Hepatocyte (in vitro differentiated cells): ENCODE measurements around the gene ANKRD10.

ENCODE experiments used
- CTCF ChIP-seq: fragments of 200-600 bp; sonication (generic); IDR thresholded peaks from 2 replicates; pipeline ENCODE4 v1.5.1; 2016; ENCODE audit warnings: antibody characterized with exemption, mild to moderate bottlenecking; ENCODE audit not compliant: poor library complexity
- EZH2 ChIP-seq: fragments of 200-600 bp; sonication (generic); IDR thresholded peaks from 2 replicates; pipeline ENCODE4 v1.6.1; 2016; ENCODE audit warnings: antibody characterized with exemption, mild to moderate bottlenecking, borderline replicate concordance

GRCh38 chr13:110830800-110831371 lies 84.0 kb downstream of the ANKRD10 start:
- TF ChIP-seq CTCF (no peak), EZH2 (no peak)
